ENCODE measurements around the gene GRID1. TPM values are rescaled to one million over a fixed set of nuclear protein-coding genes. Genes with fewer than 3 reads are reported as not detected.

Gene GRID1
- total RNA-seq, 1 donor from 2014 or later: not detected

GRCh38 chr10:85986777-85987176, 379.8 kb downstream of the GRID1 start:
- Mint-ChIP-seq H3K27me3 (peaks cover 14% of the 10 kb centered on the region), H3K4me1 (no peaks in the 10 kb centered on the region), H3K36me3 (ENCODE audit: low read depth) (no peaks in the 10 kb centered on the region), H3K9me3 (no peaks in the 10 kb centered on the region), H3K27ac (no peak overlapping the region), H3K4me3 (no peak overlapping the region)
- ATAC-seq (ENCODE audit: low read depth) (no peak), DNase-seq (no peak)
- ChIA-PET CTCF (no interaction called here), POLR2A (no interaction called here)
- intact Hi-C loops (cut with micrococcal nuclease): no loop called here
- TF ChIP-seq CTCF (IDR thresholded peaks at IDR 0.05): no peak

- CTCF ChIA-PET: no interaction called here
- intact Hi-C loops (cut with micrococcal nuclease): no loop called here
- ATAC-seq (ENCODE audit: low read depth) (no peak), DNase-seq (no peak)
- no peak overlapping the region for H3K4me3 Mint-ChIP-seq
- POLR2A ChIA-PET: no interaction called here
- H3K9me3 Mint-ChIP-seq: no peaks in the 10 kb centered on the region
- H3K27me3 Mint-ChIP-seq: peaks cover 5% of the 10 kb centered on the region
- H3K36me3 Mint-ChIP-seq (ENCODE audit: low read depth): no peaks in the 10 kb centered on the region
- H3K27ac Mint-ChIP-seq: no peak overlapping the region
- no peak for TF ChIP-seq CTCF (IDR thresholded peaks at IDR 0.05)
- no peaks in the 10 kb centered on the region for H3K4me1 Mint-ChIP-seq
These were observed 383.5 kb downstream of the GRID1 start for GRCh38 chr10:85983051-85983450.

GRCh38 chr10:85979598-85979997, 387.0 kb downstream of the GRID1 start:
- no peaks in the 10 kb centered on the region for H3K9me3 Mint-ChIP-seq
- CTCF ChIA-PET: no interaction called here

GRCh38 chr10:85978566-85979358, 387.8 kb downstream of the GRID1 start:
- intact Hi-C loops (cut with micrococcal nuclease): no loop called here
- Mint-ChIP-seq H3K27ac (no peak overlapping the region), H3K4me3 (no peak overlapping the region), H3K4me1 (no peaks in the 10 kb centered on the region), H3K27me3 (peaks cover 9% of the 10 kb centered on the region), H3K9me3 (no peaks in the 10 kb centered on the region), H3K36me3 (ENCODE audit: low read depth) (no peaks in the 10 kb centered on the region)
- TF ChIP-seq CTCF (IDR thresholded peaks at IDR 0.05): no peak
- ChIA-PET POLR2A (no interaction called here), CTCF (no interaction called here)
- ATAC-seq (ENCODE audit: low read depth) (no peak), DNase-seq (no peak)

More at GRCh38 chr10:85979598-85979997, 387.0 kb downstream of the GRID1 start:
- DNase-seq: no peak
- no peak overlapping the region for H3K4me3 Mint-ChIP-seq
- intact Hi-C loops (cut with micrococcal nuclease): no loop called here
- H3K27ac Mint-ChIP-seq: no peak overlapping the region
- no peaks in the 10 kb centered on the region for H3K4me1 Mint-ChIP-seq
- POLR2A ChIA-PET: no interaction called here
- H3K27me3 Mint-ChIP-seq: peaks cover 10% of the 10 kb centered on the region
- ATAC-seq (ENCODE audit: low read depth): no peak
- H3K36me3 Mint-ChIP-seq (ENCODE audit: low read depth): no peaks in the 10 kb centered on the region
- no peak for TF ChIP-seq CTCF (IDR thresholded peaks at IDR 0.05)

GRCh38 chr10:85977642-85978041, 389.0 kb downstream of the GRID1 start:
- no peak for TF ChIP-seq CTCF (IDR thresholded peaks at IDR 0.05)
- intact Hi-C loops (cut with micrococcal nuclease): no loop called here
- peaks cover 8% of the 10 kb centered on the region for H3K27me3 Mint-ChIP-seq
- DNase-seq: no peak
- POLR2A ChIA-PET: no interaction called here
- no peaks in the 10 kb centered on the region for H3K4me1 Mint-ChIP-seq
- ATAC-seq (ENCODE audit: low read depth): no peak
- no peaks in the 10 kb centered on the region for H3K9me3 Mint-ChIP-seq
- CTCF ChIA-PET: no interaction called here
- no peak overlapping the region for H3K27ac Mint-ChIP-seq
- no peaks in the 10 kb centered on the region for H3K36me3 Mint-ChIP-seq (ENCODE audit: low read depth)
- H3K4me3 Mint-ChIP-seq: no peak overlapping the region

All from activated B cell treated with CpG ODN at 0.5 μM for 24 hours (primary cell).